Measurements from ENCODE around the gene PWWP2B.

GRCh38 chr10:132404169-132404880 is 7.3 kb downstream of the PWWP2B start:
- no peak for TF ChIP-seq POLR2A (IDR thresholded peaks at IDR 0.05; ENCODE audit: low read depth)
- no peak for TF ChIP-seq EP300 (IDR thresholded peaks at IDR 0.05)

Measured in esophagus muscularis mucosa (tissue), 2 donors.